Breast epithelium (tissue), 3 donors: ENCODE measurements around the gene TIMM44.

Experiments used
- CTCF ChIP-seq, 3 donors: fragments of 450-650 bp; IDR thresholded peaks; one replicate each; pipeline ENCODE4 v1.5.1; 2016 to 2017; ENCODE audit warnings: antibody characterized with exemption in 3 of 3, mild to moderate bottlenecking in 3 of 3, moderate library complexity in 3 of 3
- POLR2A ChIP-seq: fragments of 450-650 bp; IDR thresholded peaks from one replicate; pipeline ENCODE4 v1.6.1; 2016; ENCODE audit warnings: antibody characterized with exemption, mild to moderate bottlenecking, moderate library complexity
- POLR2AphosphoS5 ChIP-seq, 3 donors: sonication (generic); formaldehyde crosslinking; IDR thresholded peaks; one replicate each; pipeline ENCODE4 v1.6.1; 2017; ENCODE audit warnings: antibody characterized with exemption in 3 of 3

- TF ChIP-seq CTCF (IDR thresholded peaks at IDR 0.05) (no peak), POLR2A (no peak), POLR2AphosphoS5 (IDR thresholded peaks at IDR 0.05) (no peak)
Measured at GRCh38 chr19:7923295-7924191, 19.9 kb downstream of the TIMM44 start.
